ENCODE results near the gene SIRT5.

The SIRT5 gene

DNA sequence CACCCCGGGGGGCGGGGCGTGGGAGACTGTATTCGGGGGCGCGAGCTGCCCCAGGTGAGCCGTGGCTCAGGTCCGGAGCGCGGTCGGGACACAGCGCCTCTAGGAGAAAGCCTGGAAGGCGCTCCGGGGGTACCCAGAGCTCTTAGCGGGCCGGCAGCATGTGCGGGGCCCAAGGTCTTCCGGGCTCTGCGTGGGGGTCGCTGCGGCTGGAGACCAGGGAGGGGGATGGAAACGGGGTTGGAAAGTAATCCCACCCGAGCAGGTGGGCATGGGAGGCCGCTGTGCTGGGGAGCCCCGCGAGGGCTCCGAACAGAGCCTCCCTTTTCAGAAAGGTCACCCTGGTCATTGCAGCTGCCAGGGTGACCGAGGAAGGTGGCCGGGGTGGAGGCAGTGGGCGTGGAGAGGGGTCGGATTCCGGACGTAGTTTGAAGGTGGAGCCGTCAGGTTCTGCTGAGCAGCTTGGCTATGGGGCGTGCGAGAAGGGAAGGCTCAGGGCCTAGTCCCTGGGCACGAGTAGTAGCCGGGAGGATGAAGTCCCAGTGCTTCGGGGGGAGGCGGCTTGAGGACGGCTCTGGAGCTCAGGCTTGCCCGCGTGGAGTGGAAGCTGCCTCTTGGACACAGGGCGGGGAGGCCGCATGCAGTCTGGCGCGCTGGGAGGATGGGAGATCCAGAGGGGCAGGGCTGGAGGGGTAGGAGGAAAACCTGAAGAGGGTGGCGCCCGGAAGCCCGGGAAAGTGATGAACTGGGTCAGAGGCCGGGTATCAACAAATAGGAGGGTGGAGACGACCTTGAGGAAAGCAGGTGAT, at the start of gene SIRT5:
TSS of gene SIRT5 (plus strand) at position 31 of the 806 bp plus-strand sequence. CDS start 9,510 bp downstream, outside the sequence.
- H3K36me3 ChIP-seq (ENCODE audit: control insufficient read depth, insufficient read depth, low read length), result no peaks in the 10 kb centered on the region
- H3K9ac ChIP-seq (ENCODE audit: low read length), result peak within 1 kb of the TSS; percentile 86
- peak within 1 kb of the TSS; percentile 78 for H3K4me3 ChIP-seq (ENCODE audit: low read length)
- peak within 1 kb of the TSS; percentile 96 for H3K27ac ChIP-seq (ENCODE audit: low read depth, low read length)
- peaks cover 5% of the 10 kb centered on the region for H3K4me1 ChIP-seq (ENCODE audit: control insufficient read depth, insufficient read depth, low read length)
- no peaks in the 10 kb centered on the region for H3K27me3 ChIP-seq (ENCODE audit: control insufficient read depth, insufficient read depth, low read length)

DNA sequence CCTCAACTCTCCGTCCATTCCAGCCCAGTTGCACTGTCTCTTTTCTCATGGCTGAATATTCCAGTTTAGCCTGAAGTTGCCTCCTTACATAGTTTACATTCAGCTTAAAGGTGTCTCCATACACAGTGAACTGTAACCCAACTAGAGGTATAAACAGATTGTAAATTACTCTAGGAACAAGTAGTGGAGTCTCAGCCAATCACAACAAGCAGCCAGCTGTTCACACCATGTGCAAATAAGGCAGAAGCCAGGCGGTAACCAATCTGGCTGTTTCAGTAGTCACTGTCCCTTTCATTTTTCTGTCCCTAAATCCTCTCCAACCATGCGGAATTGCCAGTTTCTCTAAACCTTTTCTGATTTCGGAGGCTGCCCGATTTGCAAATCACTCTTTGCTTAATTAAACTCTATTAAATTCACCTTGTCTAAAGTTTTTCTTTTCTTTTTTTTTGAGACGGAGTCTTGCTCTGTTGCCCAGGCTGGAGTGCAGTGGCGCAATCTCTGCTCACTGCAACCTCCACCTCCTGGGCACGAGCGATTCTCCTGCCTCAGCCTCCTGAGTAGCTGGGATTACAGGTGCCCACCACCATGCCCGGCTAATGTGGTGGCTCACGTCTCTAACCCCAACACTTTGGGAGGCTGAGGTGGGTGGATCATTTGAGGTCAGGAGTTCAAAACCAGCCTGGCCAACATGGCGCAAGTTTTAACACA, 49.4 kb upstream of the SIRT5 start:
- Histone ChIP-seq H3K27ac (ENCODE audit: low read depth, low read length) (no peak overlapping the region), H3K9ac (ENCODE audit: low read length) (no peak overlapping the region), H3K36me3 (ENCODE audit: control insufficient read depth, insufficient read depth, low read length) (no peaks in the 10 kb centered on the region), H3K27me3 (ENCODE audit: control insufficient read depth, insufficient read depth, low read length) (no peaks in the 10 kb centered on the region), H3K4me1 (ENCODE audit: control insufficient read depth, insufficient read depth, low read length) (no peaks in the 10 kb centered on the region), H3K4me3 (ENCODE audit: low read length) (no peak overlapping the region)

DNA sequence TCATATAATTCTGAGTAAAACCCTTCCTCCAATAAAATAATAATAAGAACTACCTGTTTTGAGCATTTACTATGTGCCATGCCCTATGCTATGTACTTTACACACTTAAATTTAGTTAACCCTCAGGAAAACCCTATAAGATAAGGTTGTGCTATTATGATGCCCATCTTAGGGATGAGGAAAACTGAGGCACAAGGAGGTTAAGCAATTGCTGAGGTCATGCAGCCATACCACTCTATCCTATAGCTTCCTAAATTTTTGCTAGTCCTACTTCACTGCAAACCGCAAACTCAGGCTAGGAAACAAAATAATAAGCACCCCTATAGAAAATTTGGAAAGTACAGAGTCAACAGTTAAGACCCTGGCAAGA, 48.1 kb upstream of the SIRT5 start:
- Histone ChIP-seq H3K9ac (ENCODE audit: low read length) (no peak overlapping the region), H3K27ac (ENCODE audit: low read depth, low read length) (no peak overlapping the region), H3K36me3 (ENCODE audit: control insufficient read depth, insufficient read depth, low read length) (no peaks in the 10 kb centered on the region), H3K4me3 (ENCODE audit: low read length) (no peak overlapping the region), H3K27me3 (ENCODE audit: control insufficient read depth, insufficient read depth, low read length) (no peaks in the 10 kb centered on the region), H3K4me1 (ENCODE audit: control insufficient read depth, insufficient read depth, low read length) (no peaks in the 10 kb centered on the region)

DNA sequence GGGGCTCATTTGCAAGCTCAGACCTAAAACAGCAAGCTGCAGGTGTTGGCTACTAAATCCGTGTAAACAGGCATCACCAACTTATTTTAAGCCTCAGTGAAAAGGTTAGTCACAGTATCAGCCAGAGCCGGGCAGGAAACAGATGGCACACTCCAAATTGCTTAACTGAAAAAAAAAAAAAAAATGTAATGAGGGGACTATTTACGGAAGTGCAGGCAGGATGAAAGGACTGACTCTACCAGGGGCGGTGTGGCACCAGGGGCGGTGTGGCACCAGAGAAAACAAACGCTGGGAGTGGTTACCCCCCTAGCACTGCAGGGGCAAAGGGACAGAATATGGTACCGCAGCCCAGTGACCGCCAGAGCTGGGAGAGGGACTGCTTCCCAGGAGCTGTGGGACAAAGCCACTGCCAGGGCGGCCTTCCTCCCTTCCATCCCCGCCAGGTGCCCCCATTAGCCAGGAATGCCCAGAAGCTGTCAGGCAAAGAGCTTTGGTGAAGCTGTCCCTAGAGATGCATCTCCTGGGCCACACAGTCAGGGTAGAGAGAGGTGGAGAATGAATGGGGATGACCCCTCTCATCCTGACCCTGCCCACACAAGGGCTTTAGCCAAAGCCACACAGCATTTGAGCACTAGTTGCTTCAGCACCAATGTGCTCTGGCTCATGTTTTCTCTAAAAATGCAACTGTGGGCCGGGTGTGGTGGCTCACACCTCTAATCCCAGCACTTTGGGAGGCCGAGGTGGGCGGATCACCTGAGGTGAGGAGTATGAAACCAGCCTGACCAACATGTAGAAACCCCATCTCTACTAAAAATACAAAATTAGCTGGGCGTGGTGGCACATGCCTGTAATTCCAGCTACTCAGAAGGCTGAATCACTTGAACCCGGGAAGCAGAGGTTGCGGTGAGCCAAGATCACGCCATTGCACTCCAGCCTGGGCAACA, 47.4 kb upstream of the SIRT5 start:
- Histone ChIP-seq H3K27ac (ENCODE audit: low read depth, low read length) (no peak overlapping the region), H3K4me3 (ENCODE audit: low read length) (no peak overlapping the region), H3K4me1 (ENCODE audit: control insufficient read depth, insufficient read depth, low read length) (no peaks in the 10 kb centered on the region), H3K36me3 (ENCODE audit: control insufficient read depth, insufficient read depth, low read length) (no peaks in the 10 kb centered on the region), H3K9ac (ENCODE audit: low read length) (no peak overlapping the region), H3K27me3 (ENCODE audit: control insufficient read depth, insufficient read depth, low read length) (no peaks in the 10 kb centered on the region)

DNA sequence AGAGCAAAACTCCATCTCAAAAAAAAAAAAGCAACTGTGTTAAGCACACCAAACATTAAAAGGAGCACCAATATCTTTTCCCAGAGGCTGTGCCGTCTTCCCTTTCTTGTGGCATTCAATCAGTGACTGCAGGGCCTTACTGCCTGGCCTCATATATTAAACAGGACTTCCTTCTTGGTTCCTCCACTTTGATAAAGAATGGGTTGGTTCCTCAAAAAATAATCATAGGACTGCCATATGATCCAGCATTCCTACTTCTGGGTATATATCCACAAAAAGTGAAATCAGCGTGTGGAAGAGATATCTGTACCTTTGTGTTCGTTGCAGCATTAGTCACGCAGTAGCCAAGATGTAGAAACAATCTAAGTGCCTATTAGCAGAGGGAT, 46.7 kb upstream of the SIRT5 start:
- H3K27ac ChIP-seq (ENCODE audit: low read depth, low read length), result no peak overlapping the region

DNA sequence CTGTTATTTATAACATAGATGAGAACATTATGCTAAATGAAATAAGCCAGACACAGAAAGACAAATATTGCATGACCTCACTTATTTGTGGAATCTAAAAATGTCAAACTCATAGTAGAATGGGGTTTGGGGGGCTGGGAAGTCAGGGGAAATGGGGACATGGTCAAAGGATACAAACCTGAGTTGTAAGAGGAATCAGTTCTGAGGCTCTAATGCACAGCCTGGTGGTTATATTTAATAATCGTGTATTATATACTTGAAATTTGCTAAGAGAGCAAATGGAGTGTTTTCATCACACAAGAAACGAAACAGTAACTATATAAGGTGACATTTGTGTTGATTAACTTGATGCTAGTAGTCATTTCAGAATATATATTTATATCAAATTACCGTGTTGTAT, 46.2 kb upstream of the SIRT5 start:
- Histone ChIP-seq H3K4me3 (ENCODE audit: low read length) (no peak overlapping the region), H3K4me1 (ENCODE audit: control insufficient read depth, insufficient read depth, low read length) (no peaks in the 10 kb centered on the region), H3K27me3 (ENCODE audit: control insufficient read depth, insufficient read depth, low read length) (no peaks in the 10 kb centered on the region), H3K9ac (ENCODE audit: low read length) (no peak overlapping the region), H3K27ac (ENCODE audit: low read depth, low read length) (no peak overlapping the region), H3K36me3 (ENCODE audit: control insufficient read depth, insufficient read depth, low read length) (no peaks in the 10 kb centered on the region)

More for the DNA sequence above, 46.7 kb upstream of the SIRT5 start:
- no peak overlapping the region for H3K4me3 ChIP-seq (ENCODE audit: low read length)
- H3K27me3 ChIP-seq (ENCODE audit: control insufficient read depth, insufficient read depth, low read length), result no peaks in the 10 kb centered on the region
- H3K9ac ChIP-seq (ENCODE audit: low read length), result no peak overlapping the region
- no peaks in the 10 kb centered on the region for H3K36me3 ChIP-seq (ENCODE audit: control insufficient read depth, insufficient read depth, low read length)
- H3K4me1 ChIP-seq (ENCODE audit: control insufficient read depth, insufficient read depth, low read length), result no peaks in the 10 kb centered on the region

DNA sequence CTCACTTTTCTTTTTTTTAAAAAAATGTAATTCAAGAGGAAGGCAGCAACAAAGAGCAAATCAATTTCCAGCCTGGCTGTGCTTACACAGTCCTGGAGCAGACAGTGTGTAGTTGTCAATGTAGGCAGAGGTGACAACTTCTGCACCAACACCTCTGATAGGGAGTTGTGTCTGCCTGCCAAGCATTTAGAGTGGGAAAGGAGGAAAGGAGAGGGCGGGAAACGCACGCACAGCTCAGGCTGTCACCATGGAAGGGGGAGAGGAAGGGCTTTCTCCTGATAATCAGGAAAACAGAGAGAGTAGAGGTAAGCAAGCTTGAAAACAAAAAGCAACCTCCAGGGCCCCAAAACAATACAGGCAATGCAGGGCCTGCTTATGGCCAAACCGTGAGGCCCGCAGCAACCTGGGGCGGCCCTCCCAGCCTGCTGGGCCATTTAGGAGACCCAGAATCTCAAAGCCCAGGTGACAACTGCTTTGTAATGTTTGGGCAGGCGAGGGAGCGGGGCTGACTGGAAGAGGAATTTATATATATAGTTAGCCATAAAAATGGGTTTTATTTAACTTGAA, 45.5 kb upstream of the SIRT5 start:
- no peak overlapping the region for H3K4me3 ChIP-seq (ENCODE audit: low read length)
- no peaks in the 10 kb centered on the region for H3K27me3 ChIP-seq (ENCODE audit: control insufficient read depth, insufficient read depth, low read length)
- no peak overlapping the region for H3K9ac ChIP-seq (ENCODE audit: low read length)
- no peaks in the 10 kb centered on the region for H3K36me3 ChIP-seq (ENCODE audit: control insufficient read depth, insufficient read depth, low read length)
- no peaks in the 10 kb centered on the region for H3K4me1 ChIP-seq (ENCODE audit: control insufficient read depth, insufficient read depth, low read length)
- no peak overlapping the region for H3K27ac ChIP-seq (ENCODE audit: low read depth, low read length)

DNA sequence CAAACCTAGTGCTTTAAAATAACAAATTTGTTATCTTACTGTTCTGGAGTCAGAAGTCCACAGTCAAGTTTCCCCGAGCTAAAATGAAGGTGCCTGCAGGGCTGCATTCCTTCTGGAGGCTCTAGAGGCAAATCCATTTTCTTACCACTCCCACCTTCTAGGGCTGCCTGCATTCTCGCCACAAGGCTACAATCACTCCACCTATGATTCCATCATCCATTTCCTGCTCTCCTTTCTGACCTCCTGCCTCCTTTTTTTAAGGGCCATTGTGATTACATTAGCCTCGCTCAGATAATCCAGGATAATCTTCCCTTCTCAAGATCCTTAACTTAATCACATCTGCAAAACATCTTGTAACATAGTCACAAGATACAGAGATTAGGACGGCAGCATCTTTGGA, 42.4 kb upstream of the SIRT5 start:
- Histone ChIP-seq H3K36me3 (ENCODE audit: control insufficient read depth, insufficient read depth, low read length) (no peaks in the 10 kb centered on the region), H3K4me3 (ENCODE audit: low read length) (no peak overlapping the region), H3K27me3 (ENCODE audit: control insufficient read depth, insufficient read depth, low read length) (no peaks in the 10 kb centered on the region), H3K4me1 (ENCODE audit: control insufficient read depth, insufficient read depth, low read length) (no peaks in the 10 kb centered on the region), H3K27ac (ENCODE audit: low read depth, low read length) (no peak overlapping the region), H3K9ac (ENCODE audit: low read length) (no peak overlapping the region)

DNA sequence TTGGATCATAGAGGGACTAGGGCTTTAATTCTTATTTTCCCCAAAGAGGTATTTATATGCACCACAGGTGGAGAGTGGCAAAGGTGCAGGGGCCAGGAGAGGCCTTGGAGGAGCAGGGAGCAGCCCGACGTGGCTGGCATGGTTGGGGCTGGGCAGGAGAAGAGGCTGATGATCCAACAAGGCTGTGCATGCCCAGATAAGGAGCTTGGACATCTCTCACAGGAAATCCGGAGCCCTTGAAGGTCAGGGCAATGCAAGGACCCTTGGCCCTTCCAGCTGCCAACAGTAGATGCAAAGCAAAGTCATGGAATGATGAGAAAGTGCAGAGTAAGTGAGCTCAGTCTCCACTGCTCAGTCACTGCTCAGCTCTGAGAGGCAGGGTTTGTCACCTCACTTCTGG, 39.9 kb upstream of the SIRT5 start:
- Histone ChIP-seq H3K4me1 (ENCODE audit: control insufficient read depth, insufficient read depth, low read length) (no peaks in the 10 kb centered on the region), H3K27me3 (ENCODE audit: control insufficient read depth, insufficient read depth, low read length) (no peaks in the 10 kb centered on the region), H3K4me3 (ENCODE audit: low read length) (no peak overlapping the region), H3K36me3 (ENCODE audit: control insufficient read depth, insufficient read depth, low read length) (no peaks in the 10 kb centered on the region), H3K27ac (ENCODE audit: low read depth, low read length) (no peak overlapping the region), H3K9ac (ENCODE audit: low read length) (no peak overlapping the region)

DNA sequence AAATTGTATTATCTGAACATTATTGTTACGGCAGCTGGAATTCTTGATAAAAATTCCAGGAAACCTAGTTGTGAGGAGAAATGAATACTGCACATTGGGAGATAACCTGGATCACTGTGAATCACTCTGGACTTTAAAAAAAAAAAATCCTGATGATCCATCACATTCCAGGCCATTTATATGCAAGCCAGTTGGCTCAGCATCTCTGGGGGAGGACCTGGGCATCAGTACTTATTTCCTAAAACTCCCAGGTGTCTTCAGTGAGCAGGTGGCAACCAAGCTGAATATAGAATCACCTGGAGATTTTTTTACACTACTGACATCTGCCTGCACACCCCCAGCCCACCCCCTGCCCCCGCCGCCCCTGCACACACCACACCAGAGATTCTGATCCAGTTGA, 39.1 kb upstream of the SIRT5 start:
- Histone ChIP-seq H3K36me3 (ENCODE audit: control insufficient read depth, insufficient read depth, low read length) (no peaks in the 10 kb centered on the region), H3K27ac (ENCODE audit: low read depth, low read length) (no peak overlapping the region), H3K4me1 (ENCODE audit: control insufficient read depth, insufficient read depth, low read length) (no peaks in the 10 kb centered on the region), H3K27me3 (ENCODE audit: control insufficient read depth, insufficient read depth, low read length) (no peaks in the 10 kb centered on the region), H3K9ac (ENCODE audit: low read length) (no peak overlapping the region), H3K4me3 (ENCODE audit: low read length) (no peak overlapping the region)

DNA sequence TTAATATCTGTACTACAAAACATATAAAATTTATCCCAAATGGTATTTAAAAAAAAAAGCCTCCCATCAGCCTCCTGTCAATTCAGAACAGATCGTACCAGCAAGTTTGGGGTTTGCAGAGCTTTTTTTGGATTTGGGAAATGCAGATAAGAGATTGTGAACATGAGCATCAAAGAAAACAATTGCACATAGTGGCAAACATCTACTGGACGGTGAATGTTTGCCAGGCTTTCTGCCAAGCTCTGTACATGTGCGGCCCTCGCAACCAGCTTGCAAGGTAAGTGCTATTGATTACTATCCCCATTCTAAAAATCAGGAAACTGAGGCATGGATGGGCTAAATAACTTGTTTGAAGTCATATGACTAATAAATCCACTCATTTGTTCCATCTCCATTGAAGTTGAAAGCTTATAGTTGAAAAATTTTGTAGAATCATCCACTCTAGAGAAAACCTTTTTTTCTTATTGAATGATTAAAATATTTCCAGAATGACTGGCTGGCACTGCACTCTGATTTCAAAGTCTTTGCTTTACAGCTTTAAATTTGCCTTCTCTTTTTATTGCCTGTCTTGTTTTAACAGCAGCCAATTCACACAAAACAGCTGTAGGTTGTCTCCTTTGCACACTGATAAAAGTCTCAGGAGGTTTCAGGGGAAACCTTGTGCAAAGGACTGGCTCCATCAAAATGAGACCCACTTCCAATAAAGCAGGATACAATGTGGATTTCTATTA, 37.4 kb upstream of the SIRT5 start:
- Histone ChIP-seq H3K4me3 (ENCODE audit: low read length) (no peak overlapping the region), H3K4me1 (ENCODE audit: control insufficient read depth, insufficient read depth, low read length) (no peaks in the 10 kb centered on the region), H3K27ac (ENCODE audit: low read depth, low read length) (peak overlapping the region; percentile 17), H3K36me3 (ENCODE audit: control insufficient read depth, insufficient read depth, low read length) (no peaks in the 10 kb centered on the region), H3K27me3 (ENCODE audit: control insufficient read depth, insufficient read depth, low read length) (no peaks in the 10 kb centered on the region), H3K9ac (ENCODE audit: low read length) (no peak overlapping the region)

All from rectal smooth muscle tissue (tissue), 1 donor.